MM.1S (cell line): ENCODE data around the gene OSMR.

Source experiments
- CTCF ChIP-seq: fragments of 300-600 bp; sonication (generic); IDR thresholded peaks from 2 replicates; pipeline ENCODE4 v1.5.1; 2016; ENCODE audit warnings: antibody characterized with exemption, low read length, mixed read lengths
- EZH2 ChIP-seq: fragments of 300-600 bp; sonication (generic); optimal IDR thresholded peaks from 2 replicates; pipeline ENCODE3; 2017; ENCODE audit warnings: low read depth, mild to moderate bottlenecking, antibody characterized with exemption, low read length, mixed read lengths
- EZH2phosphoT487 ChIP-seq: fragments of 300-600 bp; sonication (generic); IDR thresholded peaks from 2 replicates; pipeline ENCODE4 v1.6.1; 2018; ENCODE audit warnings: antibody characterized with exemption, low read length

GRCh38 chr5:38803246-38803645 is 42.6 kb upstream of the OSMR start:
- TF ChIP-seq EZH2 (no peak), CTCF (no peak), EZH2phosphoT487 (no peak)
